H7 (cell line): Measurements from ENCODE around the gene UPK3BL2. TPM values are rescaled to one million over a fixed set of nuclear protein-coding genes. Genes with fewer than 3 reads are reported as not detected.
A peak's percentile ranks its signal among the peaks of the same experiment; 100 is the strongest.
"Not testable (repeated sequence)": the region's sequence is repeated elsewhere in the genome, so short reads cannot be mapped to it uniquely, and the experiment has no call there.

Source experiments
- DNase-seq: peaks from one replicate; pipeline ENCODE4 v3.0.0; 2012
- H3K27me3 ChIP-seq: 2 replicates; pipeline ENCODE4 v1.6.0; 2011; ENCODE audit warnings: mild to moderate bottlenecking, low read length; ENCODE audit not compliant: control insufficient read depth, insufficient read depth
- H3K36me3 ChIP-seq: replicated peaks from 2 replicates; pipeline ENCODE4 v1.5.1; 2011; ENCODE audit warnings: low read length; ENCODE audit not compliant: control insufficient read depth, insufficient read depth
- H3K4me3 ChIP-seq: 2 replicates; pipeline ENCODE4 v1.5.1; 2011; ENCODE audit warnings: low read depth, mild to moderate bottlenecking, control low read depth, low read length, moderate library complexity; ENCODE audit not compliant: insufficient read depth
- total RNA-seq: library from RNA; depleted of rRNA; stranded (reverse); fragments of >200 nt; shearing (Covaris generic); gene quantifications from 2 replicates; pipeline ENCODE4 v1.2.3, GENCODE V29; 2014

The UPK3BL2 gene
- total RNA-seq, 1 experiment from 2014 or later: 4.0 TPM

GRCh38 chr7:102514881-102515721, 28.4 kb downstream of the UPK3BL2 start:
- DNase-seq, H3K36me3 ChIP-seq, H3K27me3 ChIP-seq, H3K4me3 ChIP-seq: not testable (repeated sequence)

GRCh38 chr7:102512642-102513221, 30.8 kb downstream of the UPK3BL2 start:
- H3K4me3 ChIP-seq: peak overlapping the region; percentile 10; the same call in 1 of the 2 replicates

GRCh38 chr7:102511860-102512522, 31.5 kb downstream of the UPK3BL2 start:
- H3K27me3 ChIP-seq, H3K4me3 ChIP-seq, H3K36me3 ChIP-seq, DNase-seq: not testable (repeated sequence)

More at GRCh38 chr7:102512642-102513221, 30.8 kb downstream of the UPK3BL2 start:
- H3K27me3 ChIP-seq, H3K36me3 ChIP-seq, DNase-seq: not testable (repeated sequence)

GRCh38 chr7:102510575-102510974, 32.9 kb downstream of the UPK3BL2 start:
- not testable (repeated sequence) for H3K36me3 ChIP-seq, DNase-seq, H3K27me3 ChIP-seq, H3K4me3 ChIP-seq

- not testable (repeated sequence) for DNase-seq
These were observed 35.9 kb downstream of the UPK3BL2 start for GRCh38 chr7:102507410-102508088.

GRCh38 chr7:102505298-102506185, 38.0 kb downstream of the UPK3BL2 start:
- H3K36me3 ChIP-seq, H3K27me3 ChIP-seq, H3K4me3 ChIP-seq, DNase-seq: not testable (repeated sequence)

More at GRCh38 chr7:102507410-102508088, 35.9 kb downstream of the UPK3BL2 start:
- not testable (repeated sequence) for H3K4me3 ChIP-seq, H3K36me3 ChIP-seq, H3K27me3 ChIP-seq

GRCh38 chr7:102503141-102503540, 40.4 kb downstream of the UPK3BL2 start:
- DNase-seq, H3K27me3 ChIP-seq, H3K36me3 ChIP-seq, H3K4me3 ChIP-seq: not testable (repeated sequence)

- H3K27me3 ChIP-seq, H3K36me3 ChIP-seq: not testable (repeated sequence)
These were observed 45.2 kb downstream of the UPK3BL2 start for GRCh38 chr7:102498321-102498720.

GRCh38 chr7:102497308-102497707, 46.2 kb downstream of the UPK3BL2 start:
- H3K27me3 ChIP-seq, H3K36me3 ChIP-seq, H3K4me3 ChIP-seq, DNase-seq: not testable (repeated sequence)

More at GRCh38 chr7:102498321-102498720, 45.2 kb downstream of the UPK3BL2 start:
- DNase-seq, H3K4me3 ChIP-seq: not testable (repeated sequence)

GRCh38 chr7:102496861-102497260, 46.6 kb downstream of the UPK3BL2 start:
- DNase-seq, H3K27me3 ChIP-seq, H3K36me3 ChIP-seq: not testable (repeated sequence)

GRCh38 chr7:102494473-102495149, 48.9 kb downstream of the UPK3BL2 start:
- not testable (repeated sequence) for H3K36me3 ChIP-seq, H3K4me3 ChIP-seq, H3K27me3 ChIP-seq, DNase-seq

More at GRCh38 chr7:102496861-102497260, 46.6 kb downstream of the UPK3BL2 start:
- H3K4me3 ChIP-seq: not testable (repeated sequence)

GRCh38 chr7:102494026-102494425, 49.5 kb downstream of the UPK3BL2 start:
- not testable (repeated sequence) for DNase-seq, H3K4me3 ChIP-seq, H3K36me3 ChIP-seq, H3K27me3 ChIP-seq

- not testable (repeated sequence) for H3K4me3 ChIP-seq, H3K27me3 ChIP-seq, DNase-seq, H3K36me3 ChIP-seq
These were observed 50.1 kb downstream of the UPK3BL2 start for GRCh38 chr7:102493220-102493935.
